H1 (cell line): ENCODE data around the gene SGMS1. TPM values are rescaled to one million over a fixed set of nuclear protein-coding genes. Genes with fewer than 3 reads are reported as not detected.

Experiments used
- polyA plus RNA-seq, 7 experiments: library from polyadenylated mRNA; depleted of rRNA in 3 of 7; stranded (reverse) in 5 of 7; unstranded in 2 of 7; fragments of >200 nt in 5 of 7; fragments of 200-250 nt in 2 of 7; gene quantifications; 1 replicate in 5 of 7; 2 replicates in 1 of 7; 4 replicates in 1 of 7; pipeline versions ENCODE4 v1.2.1 to v1.2.3, GENCODE V29; 2011 to 2013; ENCODE audit warnings: missing spikeins in 2 of 7, mixed read lengths in 2 of 7
- total RNA-seq: library from RNA; stranded (reverse); fragmentation: NEBNext Ultra II Directional; extraction: Animal tissue kit (Norgen Biotek cat#: 25700); gene quantifications from 2 replicates; pipeline ENCODE4 v1.2.1, GENCODE V29; 2021
- TF ChIP-seq, protein P1 (sequence below): IDR thresholded peaks from 2 replicates; pipeline ENCODE4 v1.6.1; 2012; ENCODE audit warnings: inconsistent platforms

The SGMS1 gene
- total and polyA plus RNA-seq, 2 of the 8 experiments (the other 6 are each of a cell fraction or from before 2014, with no cell fraction given), result 6.0 to 15.6 TPM

GRCh38 chr10:50605951-50606270, 17.8 kb downstream of the SGMS1 start (continued):
- TF ChIP-seq, protein P1, sequence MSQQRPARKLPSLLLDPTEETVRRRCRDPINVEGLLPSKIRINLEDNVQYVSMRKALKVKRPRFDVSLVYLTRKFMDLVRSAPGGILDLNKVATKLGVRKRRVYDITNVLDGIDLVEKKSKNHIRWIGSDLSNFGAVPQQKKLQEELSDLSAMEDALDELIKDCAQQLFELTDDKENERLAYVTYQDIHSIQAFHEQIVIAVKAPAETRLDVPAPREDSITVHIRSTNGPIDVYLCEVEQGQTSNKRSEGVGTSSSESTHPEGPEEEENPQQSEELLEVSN, result no peak
